Fibroblast of skin of back (primary cell): ENCODE data around the gene TSTD1.
"Not testable (repeated sequence)": the region's sequence is repeated elsewhere in the genome, so short reads cannot be mapped to it uniquely, and the experiment has no call there.

ENCODE experiments used
- DNase-seq: peaks from one replicate; pipeline ENCODE4 v3.0.0-alpha.2; 2013

TSTD1 gene

DNA sequence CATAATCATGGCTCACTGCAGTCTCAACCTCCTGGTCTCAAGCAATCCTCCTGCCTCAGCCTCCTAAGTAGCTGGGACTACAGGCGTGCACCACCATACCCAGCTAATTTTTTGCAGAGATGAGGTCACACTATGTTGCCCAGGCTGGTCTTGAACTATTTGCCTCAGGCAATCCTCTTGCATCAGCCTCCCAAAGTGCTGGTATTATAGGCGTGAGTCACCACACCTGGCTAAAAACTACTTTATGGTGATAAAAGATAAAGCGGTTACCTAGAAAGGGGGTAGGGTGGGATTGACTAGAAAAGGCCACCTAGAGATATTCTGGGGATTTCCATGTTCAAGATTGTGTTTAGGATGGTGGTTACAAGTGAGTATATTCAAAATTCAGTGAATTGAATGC is 5.0 kb downstream of the TSTD1 start:
- no peak for DNase-seq

DNA sequence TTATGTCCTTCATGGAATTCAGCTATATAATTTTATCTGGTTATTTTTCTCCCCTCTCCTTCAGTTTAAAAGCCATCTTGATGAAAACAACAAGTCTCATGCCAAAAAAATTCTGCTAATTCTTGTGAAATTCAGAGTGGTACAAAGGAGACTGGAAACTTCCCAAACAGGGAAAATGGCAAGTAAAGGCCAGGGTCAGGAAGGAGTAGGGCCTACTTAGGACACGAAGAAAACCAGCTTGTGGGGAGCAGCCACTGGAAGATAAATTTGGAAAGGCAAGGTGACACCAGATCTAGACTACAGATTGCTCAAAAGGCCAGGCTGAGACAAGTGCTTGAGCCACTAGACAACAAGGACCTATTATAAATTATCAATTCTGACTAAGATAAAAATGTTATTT is 6.4 kb downstream of the TSTD1 start:
- no peak for DNase-seq

DNA sequence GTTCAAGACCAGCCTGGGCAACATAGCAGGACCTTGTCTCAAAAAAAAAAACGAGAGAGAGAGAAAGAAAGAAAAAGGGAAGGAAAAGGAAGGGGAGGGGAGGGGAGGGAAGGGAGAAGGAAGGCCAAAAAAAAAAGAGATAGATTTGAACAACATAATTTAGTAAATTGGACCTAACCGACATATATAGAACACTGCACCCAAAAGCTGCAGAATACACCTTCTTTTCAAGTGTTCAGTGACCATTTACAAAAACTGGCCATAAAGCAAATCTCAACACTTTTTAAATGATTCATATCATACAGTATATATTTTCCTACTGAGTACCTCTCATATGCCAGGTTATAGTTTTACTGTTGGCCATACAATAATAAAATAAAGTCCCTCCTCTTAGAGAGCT is 6.9 kb downstream of the TSTD1 start:
- DNase-seq = no peak

DNA sequence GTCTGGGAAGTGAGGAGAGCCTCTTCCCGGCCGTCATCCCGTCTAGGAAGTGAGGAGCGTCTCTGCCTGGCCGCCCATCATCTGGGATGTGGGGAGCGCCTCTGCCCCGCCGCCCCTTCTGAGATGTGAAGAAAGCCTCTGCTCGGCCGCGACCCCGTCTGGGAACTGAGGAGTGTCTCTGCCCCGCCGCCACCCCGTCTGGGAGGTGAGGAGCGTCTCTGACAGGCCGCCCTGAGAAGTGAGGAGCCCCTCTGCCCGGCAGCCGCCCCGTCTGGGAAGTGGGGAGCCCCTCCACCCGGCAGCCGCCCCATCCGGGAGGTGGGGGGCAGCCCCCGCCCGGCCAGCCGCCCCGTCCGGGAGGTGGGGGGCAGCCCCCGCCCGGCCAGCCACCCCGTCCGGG is 9.3 kb downstream of the TSTD1 start:
- not testable (repeated sequence) for DNase-seq

DNA sequence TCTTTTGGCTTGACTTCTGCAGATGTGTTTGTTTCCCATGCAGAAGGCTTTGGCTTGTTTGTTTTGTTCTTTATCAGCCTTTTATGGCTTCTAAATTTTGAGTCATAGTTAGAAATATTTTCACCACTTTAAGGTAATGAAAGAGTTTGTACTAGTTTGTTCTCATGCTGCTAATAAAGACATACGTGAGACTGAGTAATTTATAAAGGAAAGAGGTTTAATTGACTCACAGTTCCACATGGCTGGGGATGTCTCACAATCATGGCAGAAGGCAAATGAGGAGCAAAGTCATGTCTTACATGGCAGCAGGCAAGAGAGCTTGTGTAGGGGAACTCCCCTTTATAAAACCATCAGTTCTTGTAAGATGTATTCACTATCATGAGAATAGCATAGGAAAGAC is 11.8 kb downstream of the TSTD1 start:
- not testable (repeated sequence) for DNase-seq

DNA sequence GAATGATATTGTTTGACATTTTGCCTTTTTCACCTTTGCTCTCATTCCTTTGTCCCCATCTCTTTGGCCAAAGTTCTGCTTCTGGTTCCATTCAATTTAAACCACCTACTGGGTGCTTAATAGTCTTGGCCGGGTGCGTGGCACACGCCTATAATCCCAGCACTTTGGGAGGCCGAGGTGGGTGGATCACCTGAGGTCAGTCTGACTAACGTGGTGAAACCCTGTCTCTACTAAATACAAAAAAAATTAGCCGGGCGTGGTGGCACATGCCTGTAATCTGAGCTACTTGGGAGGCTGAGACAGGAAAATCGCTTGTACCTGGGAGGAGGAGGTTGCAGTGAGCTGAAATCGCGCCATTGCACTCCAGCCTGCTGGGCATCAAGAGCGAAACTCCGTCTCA is 16.3 kb downstream of the TSTD1 start:
- not testable (repeated sequence) for DNase-seq

DNA sequence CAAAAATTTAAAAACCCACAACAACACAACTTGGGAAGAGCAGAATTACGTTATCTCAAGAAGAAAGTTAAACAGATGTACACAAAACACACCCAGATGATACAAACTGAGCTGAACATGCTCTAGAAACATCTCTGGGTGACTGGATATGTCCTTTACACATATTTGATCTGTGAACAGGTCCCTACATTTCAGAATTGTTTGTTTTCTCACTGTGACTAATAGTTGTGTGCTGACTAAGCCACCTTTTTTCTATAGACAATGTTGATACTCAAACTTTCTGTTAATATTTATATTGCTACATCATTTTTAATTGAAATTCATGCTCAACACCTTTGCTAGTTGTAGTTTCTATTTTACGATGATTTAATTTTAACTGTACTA is 16.8 kb downstream of the TSTD1 start:
- DNase-seq = no peak

DNA sequence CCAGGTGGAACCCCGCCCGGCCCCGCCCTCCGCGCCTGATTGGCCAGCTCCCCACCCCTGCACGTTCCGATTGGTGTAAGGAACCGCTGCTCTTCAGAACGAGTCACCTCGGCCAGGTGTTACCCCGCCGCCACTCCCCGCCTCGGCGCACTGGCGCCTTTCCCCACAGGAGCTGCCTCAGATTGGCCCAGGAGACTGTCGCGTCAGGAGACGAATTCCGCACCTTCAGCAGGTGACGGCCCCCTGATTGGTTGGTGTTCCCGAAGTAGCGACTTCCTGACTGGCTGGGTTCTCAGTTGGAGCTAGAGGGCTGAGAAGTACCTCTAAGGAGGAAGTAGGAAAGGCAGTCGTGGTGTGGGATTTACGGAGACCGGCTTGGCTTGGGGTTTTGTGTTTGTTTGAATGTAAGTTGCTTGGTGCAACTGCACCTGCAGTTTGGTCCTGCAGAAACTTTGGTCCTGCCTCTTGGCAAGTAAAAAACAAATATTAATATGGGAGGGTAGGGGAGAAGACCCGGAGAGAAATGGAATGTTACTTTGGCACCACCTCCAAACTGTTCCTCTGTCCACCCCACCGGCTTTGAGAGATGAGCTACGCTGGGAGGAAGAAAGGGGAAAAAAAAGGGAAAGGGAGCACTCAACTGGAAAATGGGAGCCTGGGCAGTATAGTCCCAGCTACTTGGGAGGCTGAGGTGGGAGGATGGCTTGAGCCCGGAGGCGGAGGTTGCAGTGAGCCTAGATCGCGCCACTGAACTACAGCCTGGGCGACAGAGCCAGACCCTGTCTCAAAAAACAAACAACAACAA is 17.4 kb downstream of the TSTD1 start:
- DNase-seq = peak; percentile 9

DNA sequence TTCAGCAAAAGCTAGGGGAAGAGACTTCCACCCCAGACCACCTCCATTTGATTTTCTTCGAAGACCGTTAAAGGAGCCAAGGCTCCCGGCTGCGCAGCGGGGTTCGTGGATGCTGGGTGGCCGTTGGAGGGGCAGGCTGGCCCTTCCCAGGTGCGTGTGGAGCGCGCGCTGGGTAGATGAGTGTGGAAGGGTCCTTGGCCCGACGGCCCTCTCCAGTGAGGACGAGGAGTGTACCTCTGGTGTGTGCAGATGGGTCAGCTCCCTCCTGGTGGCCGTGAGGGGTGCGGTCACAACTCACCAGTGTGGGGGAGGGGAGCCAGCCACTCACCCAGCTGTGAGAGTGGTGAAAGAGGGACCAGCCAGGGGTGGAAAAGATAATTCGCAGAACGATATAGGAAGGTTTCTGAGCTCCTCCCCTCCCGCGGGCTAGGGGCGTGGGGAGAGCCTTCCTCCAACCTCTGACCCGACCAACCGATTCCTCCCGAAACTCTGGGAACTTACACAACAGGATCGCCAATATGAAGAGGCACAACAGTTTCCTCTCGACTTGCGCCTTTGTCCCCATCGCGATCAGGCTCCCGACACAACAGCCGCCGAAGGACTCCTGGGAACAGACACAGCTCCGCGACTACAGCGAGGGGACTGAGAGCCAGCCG is 18.1 kb downstream of the TSTD1 start, which contains the start of gene F11R:
Gene F11R, minus strand, starts transcription at position 644 of the 656 bp plus-strand sequence. Its CDS starts 79 bp downstream, at position 565.
- no peak for DNase-seq

DNA sequence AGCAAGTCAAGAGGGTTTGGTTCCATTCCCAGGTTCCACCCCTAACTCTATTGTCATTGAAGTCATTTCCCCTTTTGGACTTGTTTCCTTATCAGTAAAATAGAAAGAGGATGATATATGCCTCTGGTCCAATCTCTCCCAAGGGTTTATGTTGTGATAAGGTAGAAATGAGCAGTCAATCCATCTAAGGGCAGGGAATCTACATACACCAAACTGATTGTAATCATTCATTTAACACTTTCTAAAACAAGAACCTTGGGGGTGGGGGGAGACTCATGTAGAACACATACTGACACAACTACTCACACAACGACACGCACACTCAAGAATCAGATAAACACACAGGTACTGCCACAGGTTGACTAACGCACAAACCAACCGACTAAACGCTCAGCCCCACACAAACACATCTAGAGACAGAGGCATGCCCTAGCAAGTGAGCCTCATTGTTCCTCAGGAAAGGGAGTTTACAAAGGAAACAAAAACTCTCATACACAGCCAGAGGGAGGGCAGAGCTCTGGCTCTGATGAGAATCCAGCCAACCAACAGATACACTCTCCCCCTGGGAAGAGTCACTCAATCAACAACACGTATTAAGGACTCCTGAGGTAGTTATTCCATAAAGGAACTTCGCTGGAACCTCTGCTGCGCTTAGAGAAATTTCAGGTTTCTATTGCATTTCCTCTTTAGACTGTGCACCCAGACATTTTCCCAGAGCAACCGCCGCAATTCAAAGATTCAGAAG is 18.8 kb downstream of the TSTD1 start:
- DNase-seq = no peak

DNA sequence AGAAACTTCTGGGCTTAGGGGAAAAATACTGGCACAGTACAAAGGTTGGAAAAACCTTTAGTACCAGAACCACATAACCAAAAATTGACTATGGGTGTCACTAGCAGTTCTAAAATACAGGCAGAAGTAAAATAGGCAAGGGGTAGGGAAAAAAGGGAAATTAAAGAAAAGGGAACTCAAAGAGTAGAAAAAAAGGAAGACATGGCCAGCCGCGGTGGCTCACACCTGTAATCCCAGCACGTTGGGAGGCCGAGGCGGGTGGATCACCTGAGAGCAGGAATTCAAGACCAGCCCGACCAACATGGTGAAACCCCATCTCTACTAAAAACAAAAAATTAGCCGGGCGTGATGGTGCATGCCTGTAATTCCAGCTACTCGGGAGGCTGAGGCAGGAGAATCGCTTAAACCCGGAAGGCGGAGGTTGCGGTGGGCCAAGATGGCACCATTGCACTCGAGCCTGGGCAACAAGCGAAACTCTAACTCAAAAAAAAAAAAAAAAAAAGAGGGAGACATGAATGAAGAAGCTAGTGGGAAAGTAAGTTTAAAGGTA is 19.6 kb downstream of the TSTD1 start:
- not testable (repeated sequence) for DNase-seq

DNA sequence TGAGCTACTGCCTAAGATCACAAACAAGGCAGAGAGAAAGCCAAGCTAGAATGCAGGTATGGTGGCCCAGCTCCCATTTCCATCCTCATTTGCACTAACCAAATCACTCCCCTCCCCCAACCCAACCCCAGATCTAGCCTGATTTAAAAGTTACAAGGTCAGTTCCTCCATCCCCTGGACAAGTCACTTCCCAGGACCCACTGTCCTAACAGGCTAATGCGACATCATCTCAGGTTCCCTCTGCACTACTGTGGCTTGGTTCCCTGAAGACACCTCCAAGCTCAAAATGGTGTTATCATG is 20.2 kb downstream of the TSTD1 start:
- no peak for DNase-seq

DNA sequence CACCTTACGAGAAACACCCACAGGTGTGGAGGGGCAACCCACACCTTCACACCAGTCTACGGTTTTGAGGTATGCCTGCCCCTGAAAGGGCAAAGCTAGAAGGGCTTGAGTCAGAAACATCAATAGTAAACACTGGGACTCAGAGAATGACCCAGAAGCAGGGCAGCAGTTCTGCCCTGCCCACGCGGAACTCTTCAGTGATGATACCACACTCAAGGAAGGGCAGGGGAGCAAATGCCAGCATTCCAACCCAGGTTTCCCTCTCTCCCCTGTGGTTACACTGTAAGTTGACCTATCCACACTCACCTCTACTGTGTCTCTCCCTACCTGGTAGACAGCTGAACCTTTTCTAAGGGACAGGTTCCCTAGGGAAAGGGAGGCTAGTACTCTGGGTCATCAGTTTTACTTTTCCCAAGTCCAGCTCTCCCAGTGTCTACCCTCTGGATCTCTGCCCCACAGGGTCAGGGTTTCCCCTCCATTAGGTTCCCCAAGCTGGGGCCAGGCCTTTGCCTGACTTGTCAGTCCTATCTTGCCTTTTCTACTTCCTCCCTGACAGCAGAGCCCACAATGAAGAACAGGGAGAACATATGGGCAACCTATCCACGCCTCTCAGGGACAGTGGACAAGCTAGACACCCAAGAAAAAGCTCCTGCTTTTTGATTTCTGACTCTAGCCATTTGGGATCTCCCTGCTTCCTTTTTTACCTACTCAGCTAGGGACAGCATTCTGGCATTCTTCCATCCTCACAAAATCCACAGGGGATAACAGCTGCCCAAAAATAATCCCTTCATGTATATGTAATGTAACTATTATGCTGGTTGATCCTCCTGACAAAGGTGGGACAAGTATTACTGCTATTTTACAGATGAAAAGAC is 20.8 kb downstream of the TSTD1 start:
- DNase-seq = no peak

DNA sequence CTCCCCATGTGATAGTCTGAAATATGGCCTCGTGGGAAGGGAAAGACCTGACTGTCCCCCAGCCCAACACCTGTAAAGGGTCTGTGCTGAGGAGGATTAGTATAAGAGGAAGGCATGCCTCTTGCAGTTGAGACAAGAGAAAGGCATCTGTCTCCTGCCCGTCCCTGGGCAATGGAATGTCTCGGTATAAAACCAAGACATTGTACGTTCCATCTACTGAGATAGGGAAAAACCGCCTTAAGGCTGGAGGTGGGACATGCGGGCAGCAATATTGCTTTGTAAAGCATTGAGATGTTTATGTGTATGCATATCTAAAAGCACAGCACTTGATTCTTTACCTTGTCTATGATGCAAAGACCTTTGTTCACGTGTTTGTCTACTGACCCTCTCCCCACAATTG is 21.6 kb downstream of the TSTD1 start:
- DNase-seq = not testable (repeated sequence)

DNA sequence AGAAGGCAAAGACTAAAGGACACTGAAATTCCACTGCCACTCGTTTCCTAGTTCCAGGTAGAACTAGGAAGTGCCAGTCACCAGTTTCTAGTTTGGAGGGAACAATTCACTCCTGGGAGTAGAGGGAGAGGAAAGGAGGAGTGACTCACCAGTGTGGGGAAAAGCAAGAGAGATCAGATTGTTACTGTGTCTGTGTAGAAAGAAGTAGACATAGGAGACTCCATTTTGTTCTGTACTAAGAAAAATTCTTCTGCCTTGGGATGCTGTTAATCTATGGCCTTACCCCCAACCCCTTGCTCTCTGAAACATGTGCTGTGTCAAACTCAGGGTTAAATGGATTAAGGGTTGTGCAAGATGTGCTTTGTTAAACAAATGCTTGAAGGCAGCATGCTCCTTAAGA is 22.1 kb downstream of the TSTD1 start:
- not testable (repeated sequence) for DNase-seq

DNA sequence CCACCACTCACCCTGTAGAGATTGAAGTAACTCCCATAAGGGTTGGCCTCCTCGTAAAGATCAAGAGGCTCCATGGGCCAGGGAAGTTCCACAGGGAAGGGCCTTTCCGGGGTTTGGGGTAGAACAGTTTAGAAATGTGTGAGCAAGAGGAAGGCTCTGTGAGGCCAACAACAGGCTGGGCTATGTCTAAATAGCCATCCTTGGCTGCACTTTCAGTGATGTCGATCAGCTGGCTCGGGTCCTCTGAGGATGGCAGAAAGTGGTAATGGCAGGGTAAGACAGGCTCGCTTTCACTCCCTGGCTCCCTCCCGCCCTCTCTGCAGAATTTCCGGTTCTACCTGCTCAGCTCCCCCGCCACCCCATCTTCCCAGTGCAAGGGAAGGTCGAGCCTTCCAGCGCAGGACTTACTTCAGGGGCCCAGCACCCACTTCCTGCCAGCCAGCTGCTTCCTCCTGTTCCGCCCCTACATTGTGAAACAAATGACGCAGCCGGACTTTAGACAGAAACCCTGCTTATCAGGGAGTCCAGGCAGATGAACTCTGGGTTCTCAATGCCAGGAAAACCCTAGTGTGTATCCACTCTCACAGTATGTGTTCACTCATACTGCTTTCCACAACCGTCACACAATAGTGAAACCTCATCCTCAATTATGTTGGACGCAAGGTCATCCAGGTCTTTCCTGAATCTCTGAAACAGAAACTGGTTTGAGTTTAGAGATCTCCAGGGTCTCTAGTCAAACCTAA is 25.1 kb downstream of the TSTD1 start:
- no peak for DNase-seq

DNA sequence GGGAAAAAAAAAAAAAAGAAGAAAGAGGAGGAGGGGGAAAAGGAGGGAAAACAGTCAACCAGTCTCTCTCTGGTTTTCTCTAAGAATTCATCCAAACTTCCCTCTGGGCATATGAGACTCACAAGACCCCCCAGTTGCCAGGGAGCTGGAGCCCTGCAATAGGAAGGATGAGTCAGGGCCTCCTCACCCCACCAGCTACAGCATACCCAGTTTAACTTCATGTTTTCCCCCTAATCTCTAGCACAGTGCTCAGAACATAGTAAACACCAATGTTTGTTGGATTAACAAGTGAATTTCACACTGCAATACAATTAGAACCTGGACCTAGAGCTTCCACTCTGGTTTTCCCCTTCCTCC is 25.7 kb downstream of the TSTD1 start:
- DNase-seq = no peak

DNA sequence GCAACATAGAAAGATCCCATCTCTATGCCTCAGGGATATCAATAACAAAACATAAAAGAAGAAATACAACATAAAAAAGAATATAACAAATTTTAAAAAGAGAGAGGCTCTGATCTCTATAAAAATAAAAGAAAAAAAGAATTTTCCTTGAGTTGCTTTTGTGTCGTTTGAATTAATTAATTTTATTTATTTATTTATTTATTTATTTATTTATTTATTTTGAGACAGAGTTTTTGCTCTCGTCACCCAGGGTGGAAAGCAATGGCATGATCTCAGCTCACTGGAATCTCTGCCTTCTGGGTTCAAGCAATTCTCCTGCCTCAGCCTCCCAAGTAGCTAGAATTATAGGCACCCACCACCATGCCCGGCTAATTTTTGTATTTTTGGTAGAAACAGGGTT is 26.3 kb downstream of the TSTD1 start:
- no peak for DNase-seq

DNA sequence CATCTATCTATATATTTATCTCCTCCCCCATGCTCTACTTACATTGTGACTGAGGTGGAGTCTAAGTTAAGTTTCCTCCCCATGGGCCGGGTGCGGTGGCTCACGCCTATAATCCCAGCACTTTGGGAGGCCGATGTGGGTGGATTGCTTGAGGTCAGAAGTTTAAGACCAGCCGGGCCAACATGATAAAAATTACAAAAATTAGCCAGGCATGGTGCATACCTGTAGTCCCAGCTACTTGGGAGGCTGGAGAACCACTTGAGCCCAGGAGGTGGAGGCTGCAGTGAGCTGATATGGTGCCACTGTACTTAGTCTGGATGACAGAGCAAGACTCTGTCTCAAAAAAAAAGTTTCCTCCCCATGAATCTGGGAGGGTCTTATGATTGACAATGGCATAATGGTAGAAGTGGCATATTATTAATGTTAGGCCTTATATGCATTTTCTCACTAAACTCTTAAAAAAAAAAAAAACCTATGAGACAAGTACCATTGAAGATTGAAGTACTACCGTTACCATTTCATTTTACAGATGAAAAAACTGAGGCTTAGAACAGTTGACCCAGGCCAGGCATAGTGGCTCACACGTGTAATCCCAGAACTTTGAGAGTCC is 29.1 kb downstream of the TSTD1 start:
- no peak for DNase-seq

DNA sequence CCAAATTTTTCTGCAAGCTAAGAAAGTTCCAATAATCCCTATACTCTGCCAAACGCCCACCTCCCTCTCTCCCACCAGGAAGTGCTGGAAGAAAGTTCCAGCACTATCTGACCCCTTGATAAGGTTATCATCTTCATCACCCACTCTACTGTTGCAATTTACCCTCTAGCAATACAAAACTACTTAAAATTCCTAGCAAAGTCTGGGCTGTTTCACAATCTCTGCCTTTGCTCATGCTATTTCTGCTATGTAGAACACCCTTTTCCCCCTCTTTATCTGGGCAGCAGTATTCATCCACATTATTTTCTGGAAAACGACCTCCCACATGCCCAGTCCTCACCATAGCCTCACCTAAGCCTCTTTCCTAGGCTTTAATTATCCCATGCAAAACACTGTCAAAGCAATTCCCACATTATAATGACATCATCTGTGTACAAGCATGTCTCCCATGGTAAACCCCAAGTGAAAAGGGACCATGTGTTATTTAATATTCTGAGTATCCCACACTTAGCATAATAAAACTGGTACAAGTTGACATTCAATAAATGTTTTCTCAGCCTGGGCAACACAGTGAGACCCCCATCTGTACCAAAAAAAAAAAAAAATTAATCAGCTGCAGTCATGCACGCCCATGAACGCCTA is 29.8 kb downstream of the TSTD1 start:
- DNase-seq = no peak

DNA sequence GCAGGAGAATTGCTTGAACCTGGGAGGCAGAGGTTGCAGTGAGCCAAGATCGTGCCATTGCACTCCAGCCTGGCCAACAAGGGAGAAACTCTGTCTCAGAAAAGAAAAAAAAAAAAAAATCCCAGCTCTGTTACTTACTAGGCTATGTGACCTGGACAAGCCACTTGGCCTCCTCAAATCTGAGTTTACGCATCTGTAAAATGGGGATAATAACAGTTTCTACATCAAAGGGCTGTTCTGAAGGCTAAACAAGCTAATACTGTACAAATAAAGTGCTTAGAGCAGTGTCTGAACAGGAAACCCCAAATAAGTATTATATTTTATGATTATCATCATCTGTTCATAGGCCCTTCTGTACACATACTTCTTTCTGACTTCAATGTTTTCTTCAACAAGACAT is 31.4 kb downstream of the TSTD1 start:
- DNase-seq = no peak
